ENCODE data around the gene SEPTIN12. TPM values are rescaled to one million over a fixed set of nuclear protein-coding genes. Genes with fewer than 3 reads are reported as not detected.

Gene SEPTIN12
- polyA plus RNA-seq, 1 donor from 2014 or later: 1.8 TPM

- Histone ChIP-seq H3K4me3 (ENCODE audit: low read length) (no peak overlapping the region), H3K36me3 (ENCODE audit: insufficient read depth, low read length) (peaks cover 5% of the 10 kb centered on the region), H3K79me2 (replicated peaks; ENCODE audit: insufficient read depth, low read length) (no peaks in the 10 kb centered on the region), H3K9ac (ENCODE audit: low read length) (no peak overlapping the region), H3K9me3 (ENCODE audit: low read length) (no peaks in the 10 kb centered on the region), H3K27ac (ENCODE audit: low read length) (no peak overlapping the region), H3K4me2 (ENCODE audit: low read length) (no peak overlapping the region), H4K20me1 (ENCODE audit: insufficient read depth) (no peaks in the 10 kb centered on the region), H3K27me3 (ENCODE audit: insufficient read depth, low read depth, low read length) (no peaks in the 10 kb centered on the region), H3K9me2 (ENCODE audit: insufficient read depth, low read length) (no peaks in the 10 kb centered on the region), H3F3A (ENCODE audit: insufficient read depth, low read length, poor library complexity, severe bottlenecking) (no peaks in the 10 kb centered on the region), H2AFZ (ENCODE audit: low read depth, low read length) (no peak overlapping the region)
- TF ChIP-seq MXI1 (conservative IDR thresholded peaks at IDR 0.05; ENCODE audit: poor library complexity, severe bottlenecking) (no peak), EZH2 (IDR thresholded peaks at IDR 0.05; ENCODE audit: borderline replicate concordance, insufficient read depth, low read length, poor library complexity, severe bottlenecking) (no peak), TAF1 (IDR thresholded peaks at IDR 0.05; ENCODE audit: low read depth) (no peak)
Measured at GRCh38 chr16:4811773-4812172, 23.6 kb upstream of the SEPTIN12 start.

DNA sequence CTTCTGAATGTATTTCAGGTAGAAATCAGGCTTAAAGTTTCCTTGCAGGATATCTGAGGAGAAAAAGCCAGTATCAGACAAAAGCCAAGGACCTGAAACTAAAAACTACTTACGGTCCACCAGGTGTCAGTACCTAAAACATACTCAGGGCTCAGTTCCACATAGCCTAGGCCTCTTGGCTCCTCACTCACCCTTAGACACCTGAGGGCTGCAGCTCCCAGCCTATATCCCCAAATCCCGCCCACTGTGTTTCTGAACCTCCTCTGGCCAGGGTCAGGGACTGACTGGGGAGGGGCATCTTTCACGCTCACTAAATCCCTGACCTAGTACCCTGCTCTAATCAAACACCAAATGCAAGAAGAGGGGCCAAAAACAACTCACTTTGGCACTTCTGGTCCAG is 23.1 kb upstream of the SEPTIN12 start:
- Histone ChIP-seq H4K20me1 (ENCODE audit: insufficient read depth) (no peaks in the 10 kb centered on the region), H3K9ac (ENCODE audit: low read length) (no peak overlapping the region), H3K9me2 (ENCODE audit: insufficient read depth, low read length) (no peaks in the 10 kb centered on the region), H3K27ac (ENCODE audit: low read length) (no peak overlapping the region), H2AFZ (ENCODE audit: low read depth, low read length) (no peak overlapping the region), H3K4me2 (ENCODE audit: low read length) (no peak overlapping the region), H3K9me3 (ENCODE audit: low read length) (no peaks in the 10 kb centered on the region), H3K36me3 (ENCODE audit: insufficient read depth, low read length) (peaks cover 5% of the 10 kb centered on the region), H3F3A (ENCODE audit: insufficient read depth, low read length, poor library complexity, severe bottlenecking) (no peaks in the 10 kb centered on the region), H3K27me3 (ENCODE audit: insufficient read depth, low read depth, low read length) (no peaks in the 10 kb centered on the region), H3K79me2 (replicated peaks; ENCODE audit: insufficient read depth, low read length) (no peaks in the 10 kb centered on the region), H3K4me3 (ENCODE audit: low read length) (no peak overlapping the region)
- TF ChIP-seq EZH2 (IDR thresholded peaks at IDR 0.05; ENCODE audit: borderline replicate concordance, insufficient read depth, low read length, poor library complexity, severe bottlenecking): no peak
- TF ChIP-seq EP300 (conservative IDR thresholded peaks at IDR 0.05; ENCODE audit: poor library complexity, severe bottlenecking): no peak
- no peak for TF ChIP-seq SMC3 (conservative IDR thresholded peaks at IDR 0.05; ENCODE audit: poor library complexity)
- no peak for TF ChIP-seq RAD21 (conservative IDR thresholded peaks at IDR 0.05)
- no peak for TF ChIP-seq MXI1 (conservative IDR thresholded peaks at IDR 0.05; ENCODE audit: poor library complexity, severe bottlenecking)
- TF ChIP-seq, protein P1, sequence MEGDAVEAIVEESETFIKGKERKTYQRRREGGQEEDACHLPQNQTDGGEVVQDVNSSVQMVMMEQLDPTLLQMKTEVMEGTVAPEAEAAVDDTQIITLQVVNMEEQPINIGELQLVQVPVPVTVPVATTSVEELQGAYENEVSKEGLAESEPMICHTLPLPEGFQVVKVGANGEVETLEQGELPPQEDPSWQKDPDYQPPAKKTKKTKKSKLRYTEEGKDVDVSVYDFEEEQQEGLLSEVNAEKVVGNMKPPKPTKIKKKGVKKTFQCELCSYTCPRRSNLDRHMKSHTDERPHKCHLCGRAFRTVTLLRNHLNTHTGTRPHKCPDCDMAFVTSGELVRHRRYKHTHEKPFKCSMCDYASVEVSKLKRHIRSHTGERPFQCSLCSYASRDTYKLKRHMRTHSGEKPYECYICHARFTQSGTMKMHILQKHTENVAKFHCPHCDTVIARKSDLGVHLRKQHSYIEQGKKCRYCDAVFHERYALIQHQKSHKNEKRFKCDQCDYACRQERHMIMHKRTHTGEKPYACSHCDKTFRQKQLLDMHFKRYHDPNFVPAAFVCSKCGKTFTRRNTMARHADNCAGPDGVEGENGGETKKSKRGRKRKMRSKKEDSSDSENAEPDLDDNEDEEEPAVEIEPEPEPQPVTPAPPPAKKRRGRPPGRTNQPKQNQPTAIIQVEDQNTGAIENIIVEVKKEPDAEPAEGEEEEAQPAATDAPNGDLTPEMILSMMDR (IDR thresholded peaks at IDR 0.05; ENCODE audit: poor library complexity, severe bottlenecking): no peak
- TF ChIP-seq POLR2AphosphoS5 (IDR thresholded peaks at IDR 0.05): no peak
- no peak for TF ChIP-seq TAF1 (IDR thresholded peaks at IDR 0.05; ENCODE audit: low read depth)
- TF ChIP-seq, protein P2, sequence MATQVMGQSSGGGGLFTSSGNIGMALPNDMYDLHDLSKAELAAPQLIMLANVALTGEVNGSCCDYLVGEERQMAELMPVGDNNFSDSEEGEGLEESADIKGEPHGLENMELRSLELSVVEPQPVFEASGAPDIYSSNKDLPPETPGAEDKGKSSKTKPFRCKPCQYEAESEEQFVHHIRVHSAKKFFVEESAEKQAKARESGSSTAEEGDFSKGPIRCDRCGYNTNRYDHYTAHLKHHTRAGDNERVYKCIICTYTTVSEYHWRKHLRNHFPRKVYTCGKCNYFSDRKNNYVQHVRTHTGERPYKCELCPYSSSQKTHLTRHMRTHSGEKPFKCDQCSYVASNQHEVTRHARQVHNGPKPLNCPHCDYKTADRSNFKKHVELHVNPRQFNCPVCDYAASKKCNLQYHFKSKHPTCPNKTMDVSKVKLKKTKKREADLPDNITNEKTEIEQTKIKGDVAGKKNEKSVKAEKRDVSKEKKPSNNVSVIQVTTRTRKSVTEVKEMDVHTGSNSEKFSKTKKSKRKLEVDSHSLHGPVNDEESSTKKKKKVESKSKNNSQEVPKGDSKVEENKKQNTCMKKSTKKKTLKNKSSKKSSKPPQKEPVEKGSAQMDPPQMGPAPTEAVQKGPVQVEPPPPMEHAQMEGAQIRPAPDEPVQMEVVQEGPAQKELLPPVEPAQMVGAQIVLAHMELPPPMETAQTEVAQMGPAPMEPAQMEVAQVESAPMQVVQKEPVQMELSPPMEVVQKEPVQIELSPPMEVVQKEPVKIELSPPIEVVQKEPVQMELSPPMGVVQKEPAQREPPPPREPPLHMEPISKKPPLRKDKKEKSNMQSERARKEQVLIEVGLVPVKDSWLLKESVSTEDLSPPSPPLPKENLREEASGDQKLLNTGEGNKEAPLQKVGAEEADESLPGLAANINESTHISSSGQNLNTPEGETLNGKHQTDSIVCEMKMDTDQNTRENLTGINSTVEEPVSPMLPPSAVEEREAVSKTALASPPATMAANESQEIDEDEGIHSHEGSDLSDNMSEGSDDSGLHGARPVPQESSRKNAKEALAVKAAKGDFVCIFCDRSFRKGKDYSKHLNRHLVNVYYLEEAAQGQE (IDR thresholded peaks at IDR 0.05; ENCODE audit: borderline replicate concordance): no peak

Measured in neural cell (in vitro differentiated cells).